H1 (cell line): ENCODE measurements around the gene CPEB1. TPM values are rescaled to one million over a fixed set of nuclear protein-coding genes. Genes with fewer than 3 reads are reported as not detected.

Experiments used
- BRCA1 ChIP-seq: IDR thresholded peaks from 2 replicates; pipeline ENCODE4 v1.6.1; 2012; ENCODE audit warnings: low read depth, low read length, improper control_type of control experiment
- CBX5 ChIP-seq: fragments of 300-800, 300-1000 bp; sonication (generic); IDR thresholded peaks from 2 replicates; pipeline ENCODE4 v1.7.1; 2016; ENCODE audit warnings: antibody characterized with exemption, low read length, low read depth
- CREB1 ChIP-seq: IDR thresholded peaks from 2 replicates; pipeline ENCODE4 v1.6.1; 2012; ENCODE audit warnings: inconsistent platforms
- CTCF ChIP-seq, 3 experiments: IDR thresholded peaks; 1 replicate in 2 of 3; 2 replicates in 1 of 3; pipeline versions ENCODE4 v1.5.1 to v1.6.1; 2011; ENCODE audit warnings: low read length in 3 of 3, mild to moderate bottlenecking in 3 of 3, inconsistent platforms in 2 of 3, low read depth in 1 of 3, moderate library complexity in 1 of 3; ENCODE audit not compliant: insufficient read depth in 1 of 3; ENCODE audit errors: control extremely low read depth in 1 of 3
- E2F6 ChIP-seq: IDR thresholded peaks from 2 replicates; pipeline ENCODE4 v1.6.1; 2012; ENCODE audit warnings: inconsistent platforms
- EZH2 ChIP-seq: fragments of 200-600 bp; sonication (generic); IDR thresholded peaks from 2 replicates; pipeline ENCODE4 v1.7.1; 2012; ENCODE audit warnings: low read depth, mild to moderate bottlenecking, moderate library complexity, low read length, inconsistent platforms; ENCODE audit not compliant: severe bottlenecking
- GTF2F1 ChIP-seq: IDR thresholded peaks from 2 replicates; pipeline ENCODE4 v1.6.1; 2012; ENCODE audit warnings: low read depth, low read length, improper control_type of control experiment, borderline replicate concordance
- RNF2 ChIP-seq: fragments of 200-900, 300-1000 bp; sonication (generic); IDR thresholded peaks from 2 replicates; pipeline ENCODE4 v1.7.1; 2016; ENCODE audit warnings: borderline replicate concordance, low read depth, mild to moderate bottlenecking, antibody characterized with exemption, low read length; ENCODE audit not compliant: poor library complexity, severe bottlenecking; ENCODE audit errors: missing control alignments
- polyA plus RNA-seq, 7 experiments: library from polyadenylated mRNA; depleted of rRNA in 3 of 7; stranded (reverse) in 5 of 7; unstranded in 2 of 7; fragments of >200 nt in 5 of 7; fragments of 200-250 nt in 2 of 7; gene quantifications; 1 replicate in 5 of 7; 2 replicates in 1 of 7; 4 replicates in 1 of 7; pipeline versions ENCODE4 v1.2.1 to v1.2.3, GENCODE V29; 2011 to 2013; ENCODE audit warnings: missing spikeins in 2 of 7, mixed read lengths in 2 of 7
- total RNA-seq: library from RNA; stranded (reverse); fragmentation: NEBNext Ultra II Directional; extraction: Animal tissue kit (Norgen Biotek cat#: 25700); gene quantifications from 2 replicates; pipeline ENCODE4 v1.2.1, GENCODE V29; 2021

Gene CPEB1
- total and polyA plus RNA-seq, 2 of the 8 experiments (the other 6 are each of a cell fraction or from before 2014, with no cell fraction given) = 4.4 to 4.5 TPM

- no peak for TF ChIP-seq CTCF (IDR thresholded peaks at IDR 0.05; ENCODE audit: control extremely low read depth in 1 of 3, insufficient read depth in 1 of 3, low read depth in 1 of 3, low read length in 3 of 3)
- no peak for TF ChIP-seq GTF2F1
- no peak for TF ChIP-seq RNF2
- TF ChIP-seq CBX5 = no peak
- no peak for TF ChIP-seq EZH2
- no peak for TF ChIP-seq CREB1
- TF ChIP-seq E2F6 = no peak
- no peak for TF ChIP-seq BRCA1
These were observed 34.2 kb upstream of the CPEB1 start (continued) for GRCh38 chr15:82681371-82681770.
